ENCODE data around the gene KTN1.

KTN1 gene

GRCh38 chr14:55614304-55614703, 34.3 kb downstream of the KTN1 start:
- no peak for DNase-seq

GRCh38 chr14:55620277-55620676, 40.3 kb downstream of the KTN1 start:
- no peak for DNase-seq

DNA sequence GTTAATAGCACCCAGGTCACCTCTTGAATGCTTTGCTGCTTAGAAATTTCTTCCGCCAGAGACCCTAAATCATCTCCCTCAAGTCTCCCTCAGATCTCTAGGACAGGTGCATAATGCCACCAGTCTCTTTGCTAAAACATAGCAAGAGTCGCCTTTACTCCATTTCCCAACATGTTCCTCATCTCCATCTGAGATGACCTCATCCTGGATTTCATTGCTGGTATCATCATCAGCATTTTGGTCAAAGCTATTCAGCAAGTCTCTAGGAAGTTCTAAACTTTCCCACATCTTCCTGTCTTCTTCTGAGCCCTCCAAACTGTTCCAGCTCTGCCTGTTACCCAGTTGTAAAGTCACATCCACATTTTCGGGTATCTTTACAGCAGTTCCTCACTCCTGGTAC, 41.0 kb downstream of the KTN1 start:
- no peak for DNase-seq

DNA sequence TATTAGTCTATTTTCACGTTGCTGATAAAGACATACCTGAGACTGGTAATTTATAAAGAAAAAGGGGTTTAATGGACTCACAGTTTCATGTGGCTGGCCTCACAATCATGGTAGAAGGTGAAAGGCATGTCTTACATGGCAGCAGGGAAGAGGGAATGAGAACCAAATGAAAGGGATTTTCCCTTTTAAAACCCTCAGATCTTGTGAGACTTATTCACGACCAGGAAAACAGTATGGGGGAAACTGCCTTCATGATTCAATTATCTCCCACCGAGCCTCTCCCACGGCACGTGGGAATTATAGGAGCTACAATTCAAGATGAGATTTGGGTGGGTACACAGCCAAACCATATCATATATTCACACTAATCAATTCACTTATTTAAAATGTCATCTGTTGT, 41.4 kb downstream of the KTN1 start:
- DNase-seq, result no peak

DNA sequence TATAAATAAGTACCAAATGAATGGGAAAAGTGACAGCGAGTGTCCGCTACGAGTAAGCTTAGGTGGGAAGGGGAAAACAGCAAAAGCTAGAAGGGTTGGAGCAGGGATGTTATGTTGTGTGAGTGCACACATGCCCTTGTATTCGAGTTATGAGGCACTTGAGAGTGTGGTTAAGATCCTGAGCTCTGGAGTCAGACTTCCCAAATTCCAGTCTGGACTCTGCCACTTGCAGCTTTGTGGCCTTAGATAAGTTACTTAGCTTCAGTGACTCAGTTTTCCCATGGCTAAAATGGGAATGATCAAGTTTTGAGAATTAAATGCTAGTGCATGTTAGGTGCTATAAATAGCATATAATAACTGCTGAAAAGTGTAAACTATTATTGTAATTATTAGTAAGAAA, 44.9 kb downstream of the KTN1 start:
- DNase-seq, result no peak

- DNase-seq, result no peak
Observed at GRCh38 chr14:55625481-55625880, 45.5 kb downstream of the KTN1 start.

GRCh38 chr14:55626131-55626530, 46.1 kb downstream of the KTN1 start:
- DNase-seq, result no peak

DNA sequence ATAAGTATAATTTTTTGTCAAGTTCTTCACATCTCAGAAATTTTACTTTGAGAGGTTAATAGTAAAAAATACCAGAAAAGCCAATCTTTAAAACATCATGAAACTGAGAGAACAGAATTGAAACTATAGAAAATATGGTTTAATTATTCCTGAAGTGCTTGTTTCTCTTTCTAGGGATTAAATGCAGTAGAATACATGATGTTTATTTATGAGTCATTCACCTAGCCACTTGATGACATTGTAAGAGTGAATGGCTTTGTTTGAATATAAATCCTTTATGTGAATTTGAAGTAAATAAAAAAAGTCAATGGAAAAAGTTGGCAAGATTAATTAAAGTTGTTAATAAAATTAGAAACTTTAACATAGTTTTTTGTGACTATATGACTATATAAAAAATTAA, 48.4 kb downstream of the KTN1 start:
- DNase-seq, result no peak

GRCh38 chr14:55638665-55639064, 58.7 kb downstream of the KTN1 start:
- DNase-seq, result no peak

- no peak for DNase-seq
Observed at GRCh38 chr14:55641290-55641689, 61.3 kb downstream of the KTN1 start.

GRCh38 chr14:55641954-55642353, 61.9 kb downstream of the KTN1 start:
- DNase-seq, result no peak

- no peak for DNase-seq
Observed at GRCh38 chr14:55645145-55645544, 65.1 kb downstream of the KTN1 start.

DNA sequence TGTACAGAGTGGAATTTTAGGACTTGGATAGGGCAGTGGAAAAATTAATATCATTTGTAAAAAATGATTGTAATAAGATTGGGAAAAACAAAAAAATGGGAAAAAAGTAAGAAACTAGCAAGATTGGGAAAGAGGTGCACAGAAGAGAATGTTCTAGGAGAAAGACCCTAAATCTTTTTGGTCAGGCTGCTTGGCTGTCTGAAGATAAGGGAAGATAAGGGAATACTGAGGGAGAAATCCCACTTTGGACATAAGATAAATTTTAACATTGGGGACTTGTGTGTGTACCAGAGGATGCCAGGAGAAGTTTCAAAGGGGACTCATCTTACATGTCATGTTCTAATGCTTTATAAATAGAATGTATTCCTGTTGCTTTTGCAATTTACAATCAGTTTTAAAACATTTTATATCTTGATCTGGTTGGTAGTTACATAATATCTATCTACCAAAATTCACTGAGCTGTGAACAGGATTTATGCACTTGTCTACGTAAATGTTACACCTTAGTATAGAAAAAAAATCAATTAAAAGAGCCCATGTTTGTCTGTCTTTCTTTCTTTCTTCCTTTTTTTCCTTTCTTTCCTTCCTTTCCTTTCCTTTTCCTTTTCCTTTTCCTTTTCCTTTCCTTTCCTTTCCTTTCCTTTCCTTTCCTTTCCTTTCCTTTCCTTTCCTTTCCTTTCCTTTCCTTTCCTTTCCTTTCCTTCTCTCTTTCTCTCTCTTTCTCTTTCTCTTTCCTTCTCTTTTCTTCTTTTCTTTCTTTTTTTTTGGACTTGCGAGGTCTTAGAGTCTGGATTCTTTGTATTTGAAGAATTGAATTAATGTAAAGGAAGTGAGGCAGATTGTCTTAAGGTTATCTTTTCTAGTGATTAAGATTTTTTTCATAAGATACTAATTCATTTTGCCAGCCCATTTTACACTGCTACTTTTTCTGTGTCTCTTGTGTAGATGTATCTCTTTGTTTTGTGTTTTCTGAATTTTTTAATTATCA, 66.1 kb downstream of the KTN1 start:
- no peak for DNase-seq

DNA sequence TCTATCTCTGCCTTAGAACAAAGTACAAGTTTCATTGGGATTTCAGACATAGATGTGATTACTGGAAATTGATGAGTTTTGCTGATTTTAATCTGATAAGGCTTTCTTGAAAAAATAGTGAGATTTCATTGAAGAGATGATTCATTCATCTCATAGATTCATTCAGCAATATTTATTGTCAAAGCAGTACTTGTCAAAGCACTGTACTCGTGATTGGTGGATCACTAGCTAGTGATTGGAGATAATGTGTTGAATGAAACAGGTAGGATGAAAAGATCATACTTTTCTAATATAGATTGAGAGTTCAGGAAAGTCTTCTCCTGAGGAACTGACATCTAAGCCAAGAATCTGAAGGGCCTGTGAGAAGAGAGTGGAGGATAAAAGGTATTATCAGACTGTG, 71.0 kb downstream of the KTN1 start:
- no peak for DNase-seq

DNA sequence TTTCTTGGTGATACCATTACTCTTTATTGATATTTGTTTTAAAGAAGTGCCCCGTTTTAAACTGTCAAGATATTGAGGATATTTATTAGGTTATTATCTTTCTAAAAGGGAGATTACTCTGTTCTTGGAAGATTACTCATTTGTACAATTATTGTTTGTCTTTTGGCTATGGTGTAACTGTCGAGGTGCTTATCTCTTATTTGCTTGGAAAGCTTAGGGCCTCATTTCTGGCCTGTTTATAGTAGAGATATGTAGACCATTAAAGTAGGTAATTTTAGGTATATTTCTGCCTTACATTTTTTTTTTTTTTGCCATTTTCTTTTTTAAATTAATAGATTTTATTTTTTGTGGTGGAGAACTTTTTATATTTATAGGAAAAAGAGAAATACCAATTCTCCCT, 74.2 kb downstream of the KTN1 start:
- no peak for DNase-seq

DNA sequence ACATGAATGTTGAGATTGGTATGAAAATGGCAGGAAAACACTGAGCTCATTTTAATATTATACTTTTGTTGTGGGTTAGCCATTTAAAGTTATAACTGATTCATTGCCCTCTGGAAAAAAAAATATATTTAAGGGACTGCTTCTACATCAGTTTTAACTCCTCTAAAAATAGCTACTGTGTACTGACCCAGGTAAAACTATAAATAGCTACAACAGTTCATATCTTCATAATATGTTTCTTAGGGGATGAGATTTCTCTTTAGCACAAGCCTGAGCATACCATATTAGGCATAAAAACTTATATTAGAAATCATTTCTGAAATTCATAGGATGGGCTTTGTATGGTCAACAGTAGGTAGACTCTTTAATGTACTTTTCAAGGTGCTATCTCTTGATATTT, 81.0 kb downstream of the KTN1 start:
- DNase-seq, result no peak

GRCh38 chr14:55662752-55663151, 82.7 kb downstream of the KTN1 start:
- no peak for DNase-seq

GRCh38 chr14:55665067-55665675, 85.2 kb downstream of the KTN1 start:
- DNase-seq, result no peak

DNA sequence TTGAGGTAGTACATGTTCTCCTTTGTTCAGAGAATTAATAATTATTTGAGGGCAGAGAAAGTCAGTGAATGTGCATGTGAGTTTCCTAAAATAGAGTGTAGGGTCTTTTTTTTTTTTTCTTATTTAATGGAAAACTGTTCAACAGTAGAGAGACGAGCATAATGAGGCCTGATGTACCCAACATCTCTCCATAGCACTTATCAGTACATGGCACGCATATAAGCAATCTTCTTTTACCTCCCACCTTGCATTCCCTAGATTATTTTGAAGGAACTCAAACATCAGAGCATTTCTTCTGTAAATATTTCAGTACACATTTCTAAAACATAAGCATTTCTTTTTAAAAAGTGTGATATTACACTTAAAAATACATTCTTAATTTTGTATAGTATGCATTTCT, 87.8 kb downstream of the KTN1 start:
- no peak for DNase-seq

DNA sequence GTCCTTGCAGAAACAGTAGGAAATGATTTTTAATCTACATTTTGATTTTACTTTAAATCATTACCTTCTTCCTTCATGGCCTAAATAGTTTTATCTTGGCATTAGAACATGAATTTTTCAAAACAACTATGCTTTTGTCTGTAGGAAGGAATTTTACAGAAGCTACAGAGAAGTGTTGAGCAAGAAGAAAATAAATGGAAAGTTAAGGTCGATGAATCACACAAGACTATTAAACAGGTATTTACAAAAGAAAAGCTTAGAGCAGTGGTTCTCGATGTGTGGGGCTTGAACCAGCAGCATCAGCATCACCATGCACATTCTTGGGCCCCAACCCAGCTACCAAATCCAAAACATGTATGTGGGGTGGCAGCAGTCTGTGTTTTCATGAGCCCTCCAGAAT, 91.6 kb downstream of the KTN1 start:
- DNase-seq, result no peak

DNA sequence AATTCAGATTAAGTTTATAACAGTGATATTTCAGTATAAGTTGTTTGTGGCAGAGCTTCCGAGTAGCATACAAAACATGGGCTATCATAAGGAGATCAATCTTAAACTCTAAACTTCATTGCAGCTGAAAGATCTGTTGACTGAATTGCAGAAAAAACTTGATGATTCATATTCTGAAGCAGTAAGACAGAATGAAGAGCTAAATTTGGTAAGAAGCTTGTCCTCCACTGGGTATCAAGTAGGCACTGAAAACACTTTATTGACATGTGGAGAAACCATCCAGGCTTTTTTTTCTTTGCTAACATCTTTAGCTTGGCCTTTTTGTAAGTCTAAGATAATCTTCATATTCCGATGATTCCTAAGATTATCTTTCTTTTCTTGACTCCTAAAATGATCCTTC, 93.0 kb downstream of the KTN1 start:
- no peak for DNase-seq

- DNase-seq, result no peak
Observed at GRCh38 chr14:55681096-55681495, 101.1 kb downstream of the KTN1 start.

DNA sequence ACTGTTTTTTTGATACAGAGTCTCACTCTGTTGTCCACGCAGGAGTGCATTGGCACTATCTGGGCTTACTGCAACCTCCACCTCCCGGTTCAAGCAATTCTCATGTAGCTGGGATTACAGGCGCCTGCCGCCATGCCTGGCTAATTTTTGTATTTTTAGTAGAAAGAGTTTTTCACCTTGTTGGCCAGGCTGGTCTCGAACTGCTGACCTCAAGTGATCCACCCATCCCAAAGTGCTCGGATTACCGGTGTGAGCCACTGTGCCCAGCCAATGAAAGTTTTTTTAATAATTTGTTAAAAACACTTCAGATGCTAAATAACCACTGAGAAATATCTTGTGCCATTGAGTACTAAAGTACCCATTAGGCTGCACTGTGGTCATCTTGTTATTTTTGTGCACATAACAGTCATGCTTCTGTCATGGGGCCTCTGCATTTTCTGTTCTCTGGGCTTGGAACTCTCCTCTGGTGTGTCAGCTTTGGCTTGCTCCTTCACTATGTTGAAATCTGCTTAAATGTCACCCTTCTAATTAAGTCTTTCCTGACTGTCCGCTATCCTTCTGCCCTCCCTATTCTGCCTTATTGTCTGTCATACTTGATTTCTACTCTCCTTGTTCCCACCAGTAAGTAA, 105.1 kb downstream of the KTN1 start:
- no peak for DNase-seq

DNA sequence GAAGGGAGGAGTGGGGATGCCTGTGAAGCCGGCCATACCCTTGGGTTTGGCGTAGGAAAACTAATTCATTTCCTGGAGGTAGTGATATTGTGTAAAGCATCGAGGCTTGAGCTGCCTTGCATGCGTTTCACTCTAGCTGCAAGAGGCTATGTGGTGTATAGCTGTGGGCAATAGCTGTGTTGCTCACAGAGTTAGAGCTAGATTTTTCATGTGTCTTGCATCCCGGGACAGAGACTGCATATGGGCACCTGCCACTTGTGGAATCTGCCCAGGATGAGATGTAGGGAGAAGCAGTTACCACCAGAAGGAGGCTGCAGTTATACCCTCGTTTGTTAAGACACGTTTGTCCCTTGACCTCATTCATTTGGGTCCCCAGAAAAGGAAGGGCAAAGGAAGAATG, 106.7 kb downstream of the KTN1 start:
- no peak for DNase-seq

All from eye (tissue), 1 donor.